Measurements from ENCODE around the gene MMEL1.

The MMEL1 gene

DNA sequence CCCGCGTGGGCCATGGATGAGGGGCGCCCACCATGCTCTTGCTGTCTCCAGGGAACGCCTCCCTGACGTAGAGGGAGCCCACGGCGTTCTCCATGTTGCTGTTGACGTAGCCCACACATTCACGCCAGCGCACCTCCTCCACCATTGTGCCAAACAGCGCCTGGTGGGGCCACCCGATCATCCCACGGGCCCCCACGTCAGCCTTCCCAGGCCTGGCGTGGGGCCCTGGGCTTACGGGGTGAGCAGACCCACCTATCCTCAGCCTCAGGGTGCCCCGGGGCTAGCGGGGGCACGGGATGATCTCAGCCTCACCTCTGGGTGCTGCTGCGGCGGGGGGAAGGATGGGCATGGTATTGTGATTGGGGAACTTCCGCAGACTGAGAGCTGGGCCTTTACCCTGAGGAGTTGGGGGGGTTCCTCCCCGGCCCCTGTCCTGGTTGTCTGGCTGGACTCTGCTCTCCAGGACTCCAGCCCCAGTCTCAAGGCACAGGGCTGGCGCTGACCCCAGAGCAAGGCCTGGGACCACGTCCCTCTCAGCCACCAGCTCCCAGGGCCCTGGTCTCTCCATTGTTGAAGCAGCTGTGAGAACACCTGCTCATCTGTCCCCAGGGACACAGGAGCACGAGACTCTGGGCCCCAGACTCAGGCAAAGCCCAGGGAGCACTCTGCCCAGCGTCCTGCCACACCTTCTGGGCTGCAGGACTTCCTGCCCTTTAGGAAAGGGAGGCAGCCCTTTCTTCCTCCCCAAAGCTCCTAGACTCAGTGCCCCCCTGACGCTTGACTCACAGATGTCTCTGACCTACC lies 36.1 kb downstream of the MMEL1 start:
- no peak overlapping the region for H3K4me3 ChIP-seq (replicated peaks in 1 of 2; ENCODE audit: low read depth in 2 of 2, low read length in 2 of 2)
- no peak for TF ChIP-seq CTCF (IDR thresholded peaks at IDR 0.05; ENCODE audit: low read depth, low read length)
- DNase-seq (ENCODE audit: low read depth in 2 of 2): no peak

DNA sequence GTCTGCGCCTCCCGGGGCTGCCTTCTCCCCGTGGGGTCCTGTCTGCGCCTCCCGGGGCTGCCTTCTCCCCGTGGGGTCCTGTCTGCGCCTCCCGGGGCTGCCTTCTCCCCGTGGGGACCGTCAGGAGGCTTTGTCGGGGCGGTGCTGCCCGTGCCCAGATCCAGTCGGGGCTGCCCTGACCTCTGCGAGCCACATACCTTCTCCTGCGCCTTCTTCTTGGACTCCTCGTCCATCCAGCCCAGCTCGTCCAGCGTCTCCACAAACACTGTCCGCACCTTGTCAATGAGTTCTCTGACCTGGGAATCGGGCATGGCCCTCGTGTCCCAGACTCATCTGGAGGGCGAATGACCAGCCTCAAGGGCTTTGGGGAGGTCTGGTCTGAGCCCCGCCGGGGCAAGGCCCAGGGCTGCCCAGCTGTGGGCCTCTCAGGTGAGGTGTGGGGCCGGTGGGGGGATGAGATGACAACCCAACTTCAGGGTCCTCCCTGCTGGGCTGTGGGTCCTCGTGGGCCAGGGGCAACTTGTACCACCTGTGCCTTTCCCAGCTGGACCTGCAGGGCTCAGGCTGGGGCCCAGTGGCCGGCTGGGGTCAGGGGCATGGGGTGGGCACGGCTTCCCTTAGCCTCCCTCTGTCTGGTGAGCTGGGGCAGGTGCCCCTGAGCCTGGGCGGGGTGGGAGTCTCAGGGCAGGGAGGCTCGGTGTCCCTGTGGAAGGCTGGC lies 36.8 kb downstream of the MMEL1 start:
- TF ChIP-seq CTCF (IDR thresholded peaks at IDR 0.05; ENCODE audit: low read depth, low read length): no peak
- no peak overlapping the region for H3K4me3 ChIP-seq (replicated peaks in 1 of 2; ENCODE audit: low read depth in 2 of 2, low read length in 2 of 2)
- DNase-seq (ENCODE audit: low read depth in 2 of 2): no peak

DNA sequence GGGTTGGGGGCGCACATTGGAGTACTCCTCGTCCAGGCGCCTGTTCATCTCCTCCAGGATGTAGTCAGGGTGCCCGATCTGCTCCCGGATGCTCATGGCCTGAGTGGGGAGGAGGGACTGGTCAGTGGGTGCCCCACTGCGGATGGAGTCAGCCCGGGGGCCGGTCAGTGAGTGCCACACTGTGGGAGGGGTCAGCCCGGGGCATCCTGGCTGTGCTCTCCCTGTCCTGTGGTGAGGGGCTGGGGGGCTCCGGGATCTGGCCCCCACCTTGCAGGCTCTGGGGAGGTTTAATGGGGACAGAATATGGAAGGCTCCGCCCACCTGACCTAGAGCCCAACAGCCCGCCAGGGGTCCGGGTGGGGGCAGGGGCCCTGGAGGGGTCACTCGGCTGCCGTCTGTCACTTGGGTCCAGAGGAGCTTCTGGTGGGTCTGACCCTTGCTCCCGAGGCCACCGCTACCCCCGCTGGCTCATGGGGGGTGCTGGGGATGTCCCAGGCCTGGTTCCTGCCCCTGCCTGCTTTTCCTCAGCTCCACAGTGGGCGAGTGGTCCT lies 37.5 kb downstream of the MMEL1 start:
- TF ChIP-seq CTCF (IDR thresholded peaks at IDR 0.05; ENCODE audit: low read depth, low read length): no peak
- H3K4me3 ChIP-seq (replicated peaks in 1 of 2; ENCODE audit: low read depth in 2 of 2, low read length in 2 of 2): no peak overlapping the region
- no peak for DNase-seq (ENCODE audit: low read depth in 2 of 2)

- DNase-seq (ENCODE audit: low read depth in 2 of 2): no peak
- TF ChIP-seq CTCF (IDR thresholded peaks at IDR 0.05; ENCODE audit: low read depth, low read length): no peak
- H3K4me3 ChIP-seq (replicated peaks in 1 of 2; ENCODE audit: low read depth in 2 of 2, low read length in 2 of 2): no peak overlapping the region
Observed at GRCh38 chr1:2594641-2595131, 38.1 kb downstream of the MMEL1 start.

DNA sequence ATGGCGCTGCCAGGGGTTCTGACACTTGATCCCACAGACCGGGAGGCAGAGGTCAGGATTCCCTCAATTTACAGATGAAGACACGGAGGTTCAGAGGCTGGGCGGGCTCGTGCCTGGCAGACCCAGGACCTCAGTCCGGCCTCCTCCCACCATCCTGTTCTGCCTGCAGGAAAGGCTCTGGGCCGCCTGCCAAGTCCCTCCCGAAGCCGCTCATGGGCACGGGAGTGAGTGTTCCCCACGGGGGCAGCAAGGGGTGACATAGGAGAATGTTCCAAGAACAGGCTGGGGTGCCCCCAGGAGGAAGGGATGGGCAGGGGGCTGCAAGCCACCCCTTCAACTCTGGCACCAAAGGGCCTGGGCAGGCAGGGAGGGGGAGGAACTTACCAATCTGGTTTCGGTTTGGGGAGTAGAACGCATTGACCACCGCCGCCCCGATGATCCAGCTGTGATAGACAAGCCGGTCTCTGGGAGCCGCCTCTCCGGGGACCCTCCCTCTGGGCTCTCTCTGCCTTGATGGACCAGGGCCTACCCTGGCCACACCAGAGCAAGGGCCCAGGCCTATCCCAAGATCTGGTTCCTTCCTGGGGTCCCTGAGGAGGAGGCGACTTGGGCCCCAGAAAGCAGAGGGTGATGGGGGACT lies 38.7 kb downstream of the MMEL1 start:
- no peak for TF ChIP-seq CTCF (IDR thresholded peaks at IDR 0.05; ENCODE audit: low read depth, low read length)
- H3K4me3 ChIP-seq (replicated peaks in 1 of 2; ENCODE audit: low read depth in 2 of 2, low read length in 2 of 2): no peak overlapping the region
- DNase-seq (ENCODE audit: low read depth in 2 of 2): peak; percentile 17 to 61

- no peak for DNase-seq (ENCODE audit: low read depth in 2 of 2)
- TF ChIP-seq CTCF (IDR thresholded peaks at IDR 0.05; ENCODE audit: low read depth, low read length): no peak
- H3K4me3 ChIP-seq (replicated peaks in 1 of 2; ENCODE audit: low read depth in 2 of 2, low read length in 2 of 2): no peak overlapping the region
Observed at GRCh38 chr1:2593251-2593878, 39.5 kb downstream of the MMEL1 start.
